Stimulated activated CD4-positive, alpha-beta T cell treated with anti-CD3 and anti-CD28 coated beads, Interleukin-4, amount 100 ng/mL, for 48 hours (primary cell): Measurements from ENCODE around the gene LILRB3.
"Not testable (repeated sequence)": the region's sequence is repeated elsewhere in the genome, so short reads cannot be mapped to it uniquely, and the experiment has no call there.

ENCODE experiments used
- DNase-seq, 2 donors: peaks; one replicate each; pipeline ENCODE4 v3.0.0-alpha.2; 2020; ENCODE audit warnings: low read depth in 2 of 2

Gene LILRB3

GRCh38 chr19:54242646-54243045 lies 19.8 kb upstream of the LILRB3 start, which contains the start of gene LILRA6:
TSS of gene LILRA6 (minus strand) at chr19:54242790.
- not testable (repeated sequence) for DNase-seq

DNA sequence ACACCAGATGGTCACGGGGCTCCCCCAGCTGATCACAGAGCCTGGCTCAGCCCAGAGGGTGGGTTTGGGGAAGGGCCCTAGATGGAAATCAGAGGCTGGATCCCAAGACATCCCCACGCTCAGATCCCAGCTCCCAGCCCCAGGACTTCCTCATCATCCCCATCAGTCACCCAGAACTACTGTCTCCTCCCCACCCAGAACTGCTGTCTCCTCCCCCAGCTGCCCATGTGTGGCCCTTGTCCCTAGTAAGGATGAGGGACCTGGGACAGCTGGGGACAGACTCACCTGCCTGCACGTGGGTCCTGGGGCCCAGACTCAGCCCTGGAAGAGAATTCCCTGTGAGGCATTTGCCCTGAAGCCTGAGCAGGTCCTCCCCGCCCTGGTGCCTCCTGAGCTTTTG lies 19.4 kb upstream of the LILRB3 start:
- not testable (repeated sequence) for DNase-seq

DNA sequence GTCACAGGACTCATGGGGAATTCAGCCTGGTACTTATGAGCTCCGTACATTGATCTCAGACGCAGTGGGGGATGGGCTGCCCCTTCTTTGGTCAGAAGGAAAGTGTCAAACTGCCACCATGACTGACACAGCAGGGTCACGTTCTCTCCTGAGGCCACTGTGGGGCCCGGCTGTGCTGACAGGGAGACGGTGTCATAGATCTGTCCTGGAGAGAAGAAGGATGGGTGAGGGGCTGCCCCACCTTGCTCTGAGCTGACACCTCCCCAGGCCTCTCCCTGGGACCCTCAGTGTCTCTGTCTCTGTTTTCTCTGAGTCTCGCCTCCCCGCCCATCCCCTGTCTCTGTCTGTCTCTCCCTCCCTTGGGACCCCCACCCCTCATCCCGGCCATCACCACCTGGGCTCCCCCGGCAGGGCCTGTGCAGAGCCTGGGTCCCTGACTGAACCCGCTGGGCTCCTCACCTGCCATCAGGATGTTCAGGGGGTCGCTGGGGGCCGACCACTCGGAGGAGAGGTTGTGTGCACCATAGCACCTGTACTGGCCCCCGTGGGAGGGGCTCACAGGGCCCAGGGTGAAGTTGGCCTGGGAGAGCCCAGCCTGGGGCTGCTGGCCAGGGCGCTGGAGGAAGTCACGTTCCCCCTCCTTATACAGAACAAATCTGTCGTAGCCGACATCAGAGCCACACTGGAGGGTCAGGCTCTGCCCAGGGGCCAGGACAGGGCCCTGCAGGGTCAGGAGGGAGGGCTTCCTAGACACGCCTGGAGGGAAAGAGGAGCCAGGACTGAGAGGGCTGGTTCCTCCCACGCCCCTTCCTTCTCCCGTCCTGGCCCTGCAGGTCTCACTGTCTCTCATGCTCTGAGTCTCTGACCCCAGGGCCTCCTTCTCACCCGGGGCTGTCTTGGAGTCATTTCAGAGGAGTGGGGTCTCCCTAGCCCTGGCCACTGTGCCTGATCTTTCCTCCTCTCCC lies 17.8 kb upstream of the LILRB3 start:
- not testable (repeated sequence) for DNase-seq

- DNase-seq = not testable (repeated sequence)
These were observed 16.9 kb upstream of the LILRB3 start for GRCh38 chr19:54239491-54240371.

DNA sequence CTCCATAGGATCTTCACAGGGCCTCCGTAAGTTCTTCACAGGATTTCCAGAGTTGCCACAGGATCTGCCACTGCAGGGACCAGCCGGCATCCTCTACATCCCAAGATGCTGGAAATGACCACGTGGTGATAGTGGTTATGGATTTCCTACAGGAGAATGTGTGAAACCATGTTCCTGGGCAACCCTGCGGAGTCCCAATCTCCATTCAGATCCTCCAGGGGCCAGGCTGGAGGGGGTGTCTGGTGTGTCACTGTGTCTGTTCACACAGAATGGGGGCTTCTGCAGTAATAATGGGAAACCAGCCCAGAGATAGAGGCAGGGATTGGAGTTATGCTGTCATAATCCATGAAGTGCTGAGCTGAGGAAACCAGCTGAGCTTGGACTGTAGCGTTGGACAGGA lies 11.1 kb upstream of the LILRB3 start:
- no peak for DNase-seq

DNA sequence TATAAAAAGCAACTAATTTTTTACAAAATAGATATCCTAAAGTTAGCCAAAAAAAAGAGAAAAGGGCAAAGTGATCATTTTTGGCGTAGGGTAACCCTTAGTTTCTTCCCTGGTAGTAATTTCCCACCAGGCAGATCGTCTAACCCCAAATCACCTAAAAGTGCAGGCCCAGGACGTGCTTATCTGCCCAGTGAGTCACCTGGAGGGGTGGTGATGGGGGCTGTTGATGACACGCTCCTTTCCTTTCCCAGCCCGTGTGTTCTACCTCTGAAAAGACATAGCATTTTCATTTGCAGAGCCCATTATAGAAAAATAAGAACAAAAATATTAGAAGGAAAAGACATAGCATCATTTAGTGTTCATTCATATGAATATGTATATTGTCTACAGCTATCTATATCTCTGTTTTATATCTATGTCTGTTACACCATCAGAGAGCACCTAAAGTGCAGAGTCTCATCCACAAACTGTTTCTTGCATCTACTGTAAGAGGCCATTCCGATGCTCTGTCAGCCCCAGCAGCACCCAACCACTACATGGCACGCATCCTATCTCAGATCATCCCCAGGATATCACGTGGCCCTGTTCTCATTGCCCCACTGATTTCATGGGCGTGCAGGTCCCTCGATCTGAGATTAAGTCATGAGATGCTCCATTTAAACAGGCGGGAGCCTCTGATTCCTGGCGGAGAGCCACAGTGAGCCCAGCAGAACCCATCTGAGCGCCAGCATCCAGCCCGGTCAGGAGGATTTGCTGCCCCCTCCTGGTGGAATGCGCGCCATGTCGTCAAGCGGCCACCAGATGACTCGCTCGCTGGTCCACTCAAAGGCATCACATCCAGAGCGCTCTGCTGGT lies 8.5 kb upstream of the LILRB3 start:
- DNase-seq = peak; percentile 87 to 88

DNA sequence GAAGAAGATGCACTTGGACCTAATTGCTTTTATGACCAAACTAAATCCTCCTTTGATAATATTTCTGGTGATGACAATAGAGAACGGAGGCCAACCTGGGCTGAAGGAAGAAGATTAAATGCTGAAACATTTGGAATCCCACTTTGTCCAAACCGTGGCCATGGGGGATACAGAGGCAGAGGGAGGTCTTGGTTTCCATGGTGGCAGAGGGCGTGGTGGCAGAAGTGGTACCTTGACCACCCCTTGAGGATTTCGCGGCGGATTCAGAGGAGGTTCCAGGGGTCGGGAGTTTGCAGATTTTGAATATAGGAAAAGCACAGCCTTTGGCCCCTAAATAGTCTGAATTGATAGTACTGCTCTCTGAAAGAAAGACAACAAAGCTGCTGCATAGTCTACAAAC lies 7.2 kb upstream of the LILRB3 start:
- no peak for DNase-seq

DNA sequence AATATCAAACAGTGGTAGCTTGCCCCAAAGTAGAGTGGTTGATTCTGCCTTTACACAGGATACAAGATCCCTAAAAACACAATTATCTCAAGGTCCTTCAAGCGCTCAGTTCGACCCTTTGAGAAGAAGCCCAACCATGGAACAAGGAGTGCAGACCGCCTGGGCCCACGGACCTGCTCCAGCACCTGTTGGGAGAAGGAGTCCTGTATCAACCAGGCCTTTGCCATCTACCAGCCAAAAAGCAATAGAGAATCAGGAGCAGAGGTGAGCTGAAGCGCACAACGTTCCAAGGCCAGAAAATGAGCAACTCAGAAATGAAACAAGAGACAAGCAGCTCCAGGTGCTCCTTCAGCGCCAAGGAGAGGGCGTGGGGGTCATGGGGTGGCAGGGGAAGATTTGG lies 6.3 kb upstream of the LILRB3 start:
- DNase-seq = no peak

DNA sequence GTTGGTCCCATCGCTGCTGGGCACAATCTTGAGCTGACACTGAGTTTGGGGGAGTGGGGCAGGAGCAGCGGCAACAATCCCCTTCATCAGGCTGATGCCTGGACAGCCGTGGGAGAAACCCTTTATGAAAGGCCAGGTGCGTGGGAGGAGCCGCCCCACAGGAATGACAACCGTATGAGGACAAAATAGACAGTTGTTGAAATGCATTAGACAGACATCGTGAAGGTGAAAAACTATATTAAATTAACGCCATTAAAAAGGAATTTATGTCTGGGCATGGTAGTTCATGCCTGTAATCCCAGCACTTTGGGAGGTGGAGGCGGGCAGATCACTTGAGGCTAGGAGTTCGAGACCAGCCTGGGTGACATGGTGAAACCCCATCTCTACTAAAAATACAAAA lies 1.8 kb upstream of the LILRB3 start:
- not testable (repeated sequence) for DNase-seq

DNA sequence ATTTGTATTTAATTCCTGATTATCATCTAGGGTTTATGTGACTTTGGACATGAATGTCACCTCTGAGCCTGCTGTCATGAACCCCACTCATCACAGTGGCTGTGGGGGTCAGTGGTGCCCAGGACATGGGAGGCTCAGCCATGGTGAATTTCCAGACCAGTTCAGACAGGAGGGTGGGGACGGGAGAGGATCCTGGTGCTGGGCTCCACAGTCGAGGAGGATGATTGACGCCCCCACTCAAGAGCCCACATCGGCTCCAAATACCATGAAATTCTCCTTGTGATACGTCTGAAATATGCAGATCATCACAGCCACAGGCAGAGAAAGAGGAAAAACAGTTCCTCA lies 1.1 kb upstream of the LILRB3 start:
- not testable (repeated sequence) for DNase-seq

DNA sequence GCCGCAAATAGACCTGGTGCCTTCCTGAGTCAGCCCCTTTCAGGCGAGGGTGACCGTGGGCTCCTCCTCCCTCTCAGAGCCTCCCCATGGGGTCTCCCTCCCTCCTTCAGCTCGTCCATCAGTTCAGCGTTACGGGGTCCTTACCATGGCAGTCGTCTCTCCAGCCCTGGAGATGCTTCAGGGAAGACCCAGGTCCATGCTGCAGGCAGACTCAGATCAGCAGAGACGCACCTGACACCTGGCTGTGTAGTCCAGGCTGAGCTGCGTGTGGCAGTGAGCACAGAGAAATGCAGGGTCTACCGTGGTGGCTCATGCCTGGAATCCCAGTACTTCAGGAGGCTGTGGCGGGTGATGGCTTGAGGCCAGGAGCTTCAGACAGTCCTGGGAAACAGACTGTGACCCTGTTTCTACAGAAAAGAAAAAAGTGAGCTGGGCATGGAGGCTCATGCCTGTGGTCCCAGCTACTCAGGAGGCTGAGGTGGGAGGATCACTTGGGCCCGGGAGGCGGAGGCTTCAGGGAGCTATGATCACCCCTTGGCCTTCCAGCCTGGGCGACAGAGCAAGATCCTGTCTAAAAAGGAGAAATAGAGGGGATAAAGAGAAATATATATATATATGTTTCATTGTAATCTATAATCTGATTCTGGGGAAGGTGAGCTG lies 600 bp upstream of the LILRB3 start:
- not testable (repeated sequence) for DNase-seq

DNA sequence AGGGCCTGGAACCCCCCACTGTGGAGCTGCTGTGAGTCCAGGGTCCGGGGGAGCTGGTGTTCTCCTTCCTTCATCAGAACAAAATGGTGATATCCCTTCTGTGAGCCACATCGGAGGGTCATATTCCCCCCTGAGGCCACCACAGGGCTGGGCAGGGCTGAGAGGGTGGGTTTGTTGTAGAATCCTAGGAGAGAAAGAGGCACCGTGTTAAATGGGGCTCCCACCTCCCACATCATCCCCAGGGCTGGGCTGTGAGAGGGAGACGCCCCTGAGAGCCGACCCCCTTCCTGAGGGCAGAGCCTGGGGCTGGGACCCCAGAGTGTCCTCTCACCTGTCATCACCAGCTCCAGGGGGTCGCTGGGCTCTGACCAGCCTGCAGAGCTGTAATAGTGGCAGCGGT lies 860 bp downstream of the LILRB3 start:
- not testable (repeated sequence) for DNase-seq

DNA sequence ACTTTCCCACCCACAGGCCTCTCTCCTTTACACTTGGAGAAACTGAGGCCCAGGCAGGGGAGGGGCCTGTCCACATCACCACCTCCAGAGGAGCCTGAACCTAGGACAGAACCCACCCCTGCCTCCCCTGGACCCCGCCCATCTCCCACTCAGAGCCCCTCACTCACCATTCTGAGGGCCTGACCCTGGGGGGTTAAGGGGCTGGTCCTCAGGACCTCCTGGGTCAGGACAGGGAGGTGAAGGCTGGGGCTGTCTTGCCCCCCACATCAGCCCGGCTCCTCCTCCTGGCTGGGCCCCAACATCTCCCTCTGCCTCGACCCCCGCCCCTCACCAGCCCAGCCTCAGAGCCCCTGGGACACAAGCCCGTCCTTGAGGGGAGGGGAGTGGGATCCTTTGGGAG lies 3.1 kb downstream of the LILRB3 start:
- DNase-seq = not testable (repeated sequence)

- DNase-seq = no peak
These were observed 3.7 kb downstream of the LILRB3 start for GRCh38 chr19:54218960-54219661.

DNA sequence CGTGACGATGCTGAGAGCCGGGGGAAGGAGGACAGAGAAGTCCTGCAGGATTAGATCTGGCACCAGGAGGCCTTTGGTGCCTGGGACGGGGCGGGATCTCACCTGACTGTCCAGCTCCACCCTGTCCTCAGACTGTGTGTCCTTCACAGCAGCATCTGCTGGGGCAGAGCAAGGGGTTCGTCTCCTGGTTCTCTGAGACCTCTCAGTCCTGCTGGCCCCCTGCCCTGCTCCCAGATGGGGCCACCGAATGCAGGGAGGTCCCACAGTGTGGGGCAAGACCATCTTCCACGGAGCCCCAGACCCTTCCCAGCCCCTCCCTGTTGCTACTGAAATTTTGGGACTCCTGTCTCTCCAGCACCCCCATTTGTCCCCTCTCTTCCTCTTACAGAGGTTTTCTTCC lies 4.5 kb downstream of the LILRB3 start:
- DNase-seq = no peak

DNA sequence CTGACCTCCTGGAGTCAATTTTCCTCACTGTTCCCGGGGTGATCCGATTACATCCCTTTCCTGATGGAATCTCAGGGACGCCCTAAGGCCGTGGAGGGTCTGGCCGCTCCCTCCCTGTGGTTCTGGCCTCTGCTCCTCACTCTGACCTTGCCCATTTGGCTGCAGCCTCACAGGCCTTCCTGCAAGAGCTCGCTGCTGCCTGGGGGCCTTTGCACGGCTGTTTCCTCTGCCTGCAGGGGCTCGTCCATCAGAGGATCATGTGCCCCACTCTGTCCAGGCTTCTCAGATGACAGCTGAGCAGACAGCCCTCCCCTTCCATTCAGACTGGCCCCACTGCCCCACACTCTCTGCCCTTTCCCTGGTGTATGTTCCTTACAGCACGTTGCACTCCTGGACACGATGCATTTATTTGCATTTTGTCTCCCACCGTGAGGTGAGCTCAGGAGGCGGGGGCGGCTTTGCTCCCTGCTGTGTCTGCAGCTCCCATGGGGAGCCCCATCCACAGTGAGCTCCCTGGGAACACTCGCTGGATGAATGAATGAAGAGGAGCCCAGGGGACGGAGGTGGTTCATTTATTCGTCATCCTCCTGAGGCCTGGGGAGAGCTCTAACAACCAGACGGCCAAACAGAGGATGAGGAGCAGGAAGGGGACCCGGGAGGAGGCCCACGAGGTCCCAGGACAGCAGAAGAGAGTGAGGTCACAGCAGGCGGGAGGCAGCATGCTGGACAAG lies 5.1 kb downstream of the LILRB3 start:
- not testable (repeated sequence) for DNase-seq

GRCh38 chr19:54216869-54217268 lies 5.9 kb downstream of the LILRB3 start:
- no peak for DNase-seq

DNA sequence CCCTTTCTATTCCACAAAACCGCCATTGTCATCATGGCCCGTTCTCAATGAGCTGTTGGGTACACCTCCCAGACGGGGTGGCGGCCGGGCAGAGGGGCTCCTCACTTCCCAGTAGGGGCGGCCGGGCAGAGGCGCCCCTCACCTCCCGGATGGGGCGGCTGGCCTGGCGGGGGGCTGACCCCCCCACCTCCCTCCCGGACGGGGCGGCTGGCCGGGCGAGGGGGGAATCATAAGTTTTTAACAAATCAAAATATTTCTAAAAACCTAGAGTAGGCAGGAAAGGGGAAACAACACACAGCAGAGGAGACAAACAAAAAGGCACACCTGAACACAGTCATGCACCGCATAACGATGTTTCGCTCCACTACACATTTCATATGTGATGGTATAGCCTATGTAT lies 8.1 kb downstream of the LILRB3 start:
- DNase-seq = not testable (repeated sequence)

DNA sequence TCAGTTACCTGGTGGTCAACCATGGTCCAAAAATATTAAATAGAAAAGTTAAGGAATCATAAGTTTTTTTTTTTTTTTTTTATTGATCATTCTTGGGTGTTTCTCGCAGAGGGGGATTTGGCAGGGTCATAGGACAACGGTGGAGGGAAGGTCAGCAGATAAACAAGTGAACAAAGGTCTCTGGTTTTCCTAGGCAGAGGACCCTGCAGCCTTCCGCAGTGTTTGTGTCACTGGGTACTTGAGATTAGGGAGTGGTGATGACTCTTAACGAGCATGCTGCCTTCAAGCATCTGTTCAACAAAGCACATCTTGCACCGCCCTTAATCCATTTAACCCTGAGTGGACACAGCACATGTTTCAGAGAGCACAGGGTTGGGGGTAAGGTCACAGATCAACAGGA lies 8.6 kb downstream of the LILRB3 start:
- DNase-seq = not testable (repeated sequence)

DNA sequence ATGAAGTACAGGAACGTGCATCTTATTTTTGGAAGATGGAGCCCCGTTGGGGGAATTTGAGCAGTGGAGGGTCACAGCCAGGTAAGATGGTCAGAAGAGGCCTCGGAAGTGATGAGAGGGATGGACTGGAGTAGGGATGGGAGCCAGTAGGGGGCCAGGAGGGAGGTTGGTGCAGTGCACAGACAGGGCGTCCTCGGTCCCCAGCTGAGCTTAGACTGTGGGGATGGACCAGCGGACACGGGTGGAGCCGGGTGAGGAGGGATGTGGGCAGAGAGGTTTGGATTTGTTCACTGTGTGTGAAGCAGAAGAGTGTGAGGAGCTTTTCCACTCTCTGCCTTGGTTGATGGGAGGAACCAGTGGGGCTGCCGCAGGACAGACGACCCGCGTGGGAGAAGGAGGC lies 11.6 kb downstream of the LILRB3 start:
- no peak for DNase-seq
